HG02642 (cell line): ENCODE measurements around the gene ABHD12.
"Not testable (repeated sequence)": the region's sequence is repeated elsewhere in the genome, so short reads cannot be mapped to it uniquely, and the experiment has no call there.

Experiments used
- ATAC-seq: cut with Tn5 transposase; IDR thresholded peaks from one replicate; pipeline ENCODE4 v1.9.1; 2021; ENCODE audit warnings: mild to moderate bottlenecking; ENCODE audit not compliant: unreplicated experiment, poor library complexity

ABHD12 gene

DNA sequence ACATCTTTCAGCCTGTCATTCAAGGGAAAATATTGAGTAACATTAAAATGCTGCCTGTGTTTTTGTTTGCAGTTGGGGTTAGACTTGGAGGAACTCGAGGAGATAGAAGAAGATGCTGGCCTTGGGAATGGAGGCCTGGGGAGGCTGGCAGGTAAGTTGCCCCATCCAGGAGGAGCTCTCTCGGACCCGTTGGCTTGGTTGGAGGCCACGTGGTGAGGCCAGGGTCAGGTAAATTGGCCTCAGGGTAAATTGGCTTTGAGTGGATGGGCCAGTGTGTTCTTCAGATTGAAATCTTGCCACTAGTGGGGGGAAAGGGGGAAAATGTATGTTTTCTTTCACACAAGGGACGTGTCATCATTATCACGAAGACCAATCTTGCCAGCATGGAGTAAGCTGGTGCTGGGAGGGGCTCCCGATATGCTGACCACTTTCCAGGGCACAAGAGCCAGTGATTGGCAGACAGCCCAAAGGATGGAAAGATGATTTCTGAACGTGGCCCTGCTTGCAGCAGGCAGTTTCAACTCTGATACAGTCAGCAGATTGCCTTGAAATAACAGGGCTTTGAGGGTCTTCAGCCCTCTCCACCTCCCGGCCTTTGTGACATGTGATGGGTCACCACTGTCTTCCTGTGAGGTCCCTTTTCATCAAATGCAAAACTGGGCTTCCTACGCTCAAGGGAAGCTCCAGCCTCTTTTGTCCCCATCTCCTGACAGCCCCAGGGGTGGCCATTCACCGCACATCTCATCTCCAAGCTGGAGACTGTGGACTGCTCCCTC, 121.4 kb downstream of the ABHD12 start:
- no peak for ATAC-seq

DNA sequence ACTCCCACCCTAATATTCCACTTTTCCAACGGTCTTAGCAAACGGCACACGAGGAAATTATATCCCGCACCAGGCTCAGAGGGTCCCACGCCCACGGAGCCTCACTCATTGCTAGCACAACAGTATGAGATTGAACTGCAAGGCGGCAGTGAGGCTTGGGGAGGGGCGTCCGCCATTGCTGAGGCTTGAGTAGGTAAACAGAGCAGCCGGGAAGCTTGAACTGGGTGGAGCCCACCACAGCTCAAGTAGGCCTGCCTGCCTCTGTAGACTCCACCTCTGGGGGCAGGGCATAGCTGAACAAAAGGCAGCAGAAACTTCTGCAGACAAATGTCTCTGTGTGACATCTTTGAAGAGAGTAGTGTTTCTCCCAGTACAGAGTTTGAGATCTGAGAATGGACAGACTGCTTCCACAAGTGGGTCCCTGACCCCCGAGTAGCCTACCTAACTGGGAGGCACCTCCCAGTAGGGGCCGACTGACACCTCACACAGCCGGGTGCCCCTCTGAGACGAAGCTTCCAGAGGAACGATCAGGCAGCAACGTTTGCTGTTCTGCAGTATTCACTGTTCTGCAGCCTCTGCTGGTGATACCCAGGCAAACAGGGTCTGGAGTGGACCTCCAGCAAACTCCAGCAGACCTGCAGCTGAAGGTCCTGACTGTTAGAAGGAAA, 129.7 kb downstream of the ABHD12 start:
- not testable (repeated sequence) for ATAC-seq

DNA sequence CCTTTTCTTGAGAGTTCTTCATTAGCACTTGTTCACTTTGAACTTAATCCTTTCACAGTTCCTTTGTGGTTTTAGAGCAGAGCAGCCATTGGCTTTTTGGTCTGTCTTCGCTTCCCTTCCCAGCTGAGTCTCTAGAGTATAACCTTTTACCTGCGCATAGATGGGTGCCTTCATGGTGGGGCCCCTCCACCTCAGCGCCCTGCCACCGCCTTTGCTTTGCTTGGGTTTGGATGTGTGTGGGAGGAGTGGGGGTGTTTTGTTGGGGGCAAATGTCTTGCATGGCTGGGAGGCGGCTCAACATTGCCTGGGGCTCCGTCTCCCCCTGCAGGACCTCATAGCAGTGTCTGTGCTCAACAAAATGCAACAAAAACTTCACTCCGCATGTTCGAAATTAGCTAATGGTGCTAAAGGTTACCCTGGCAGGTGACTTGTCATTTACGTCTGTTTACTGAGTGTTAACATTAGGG, 130.8 kb downstream of the ABHD12 start:
- ATAC-seq: no peak

DNA sequence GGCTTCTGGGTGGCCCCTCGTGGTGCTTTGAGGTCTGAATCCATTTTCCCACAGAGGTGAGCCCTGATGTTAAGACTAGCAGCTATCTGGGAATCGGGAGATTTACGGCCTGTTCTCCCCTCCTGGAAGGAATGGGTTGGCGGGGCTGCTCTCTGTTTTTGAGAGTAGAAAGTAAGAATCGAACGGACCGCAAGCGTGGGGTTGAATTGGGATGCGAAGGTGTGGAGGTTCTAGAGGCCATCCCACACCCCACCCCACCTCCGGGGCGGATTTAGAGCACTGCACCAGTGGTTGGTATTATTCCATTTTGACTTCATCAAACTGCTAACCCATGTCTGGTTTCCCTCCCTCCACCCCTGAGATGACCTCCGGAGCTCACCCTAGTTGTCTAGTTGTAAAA, 131.3 kb downstream of the ABHD12 start:
- no peak for ATAC-seq

DNA sequence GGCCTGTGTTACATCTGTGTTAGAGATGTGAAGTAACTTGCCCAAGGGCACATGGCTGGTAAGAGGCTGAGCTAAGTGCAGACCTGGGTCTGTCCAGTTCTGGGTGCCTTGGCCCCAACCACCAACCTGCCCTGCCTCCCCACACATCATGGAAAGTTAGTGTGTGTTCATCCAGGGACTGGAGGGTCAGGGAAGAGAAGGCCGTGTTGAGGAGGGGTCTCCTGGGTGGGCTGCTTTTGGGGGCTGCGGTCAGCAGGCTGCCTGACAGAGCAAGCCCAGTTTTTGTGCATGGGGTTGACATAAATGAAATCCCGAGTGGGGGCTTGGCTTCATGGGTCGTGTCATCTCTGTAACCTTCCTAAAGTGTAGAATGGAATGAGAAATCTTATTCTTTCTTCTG, 131.8 kb downstream of the ABHD12 start:
- ATAC-seq: no peak

DNA sequence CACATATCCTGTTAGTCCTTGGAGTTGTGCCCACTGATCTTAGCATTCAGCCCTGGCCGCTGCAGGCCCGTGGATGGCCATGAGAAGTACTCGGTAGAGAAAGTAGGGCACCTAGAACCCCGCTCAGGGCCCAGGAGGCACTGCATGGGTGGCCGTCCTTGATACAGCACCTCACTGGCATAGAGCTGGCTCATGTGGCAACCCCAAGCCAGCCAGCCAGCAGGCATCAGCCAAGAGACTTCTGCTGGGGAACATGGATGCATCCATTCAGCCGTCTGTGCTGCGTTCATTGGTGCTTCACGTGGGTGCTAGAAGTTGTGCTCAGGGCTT, 132.2 kb downstream of the ABHD12 start:
- no peak for ATAC-seq

DNA sequence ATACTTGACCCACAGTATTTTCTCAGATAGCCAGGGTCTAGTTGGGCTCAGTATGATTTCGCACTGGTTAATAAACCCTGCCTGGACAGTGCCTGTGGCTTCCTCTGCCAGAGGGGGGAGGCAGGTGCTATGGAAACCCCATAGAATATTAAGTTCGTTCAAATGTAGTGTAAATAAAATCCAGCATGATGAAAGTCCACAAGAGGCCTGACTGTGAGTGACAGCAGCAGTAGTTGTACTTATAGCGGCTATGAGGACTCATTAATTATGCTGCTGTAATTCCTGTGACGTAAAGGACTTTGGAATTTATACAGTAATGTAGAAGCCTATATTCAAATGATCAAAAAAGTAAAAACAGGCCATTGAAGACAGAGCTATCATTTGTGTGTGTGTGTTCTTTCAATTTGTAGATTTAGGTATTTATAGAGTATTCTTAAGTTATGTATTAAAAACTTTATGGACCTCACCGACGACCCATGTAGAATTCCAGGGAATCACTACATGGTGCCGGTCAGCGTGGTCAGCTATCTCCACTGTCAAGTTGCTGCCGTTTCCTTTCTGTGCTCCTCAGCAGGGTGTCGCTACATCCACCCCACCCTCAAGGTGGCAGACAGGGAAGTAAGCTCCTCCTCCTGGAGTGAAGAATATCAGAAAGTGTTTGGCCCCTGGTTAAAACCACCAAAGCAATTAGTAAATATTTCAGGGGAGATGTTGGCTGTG, 132.7 kb downstream of the ABHD12 start:
- no peak for ATAC-seq

DNA sequence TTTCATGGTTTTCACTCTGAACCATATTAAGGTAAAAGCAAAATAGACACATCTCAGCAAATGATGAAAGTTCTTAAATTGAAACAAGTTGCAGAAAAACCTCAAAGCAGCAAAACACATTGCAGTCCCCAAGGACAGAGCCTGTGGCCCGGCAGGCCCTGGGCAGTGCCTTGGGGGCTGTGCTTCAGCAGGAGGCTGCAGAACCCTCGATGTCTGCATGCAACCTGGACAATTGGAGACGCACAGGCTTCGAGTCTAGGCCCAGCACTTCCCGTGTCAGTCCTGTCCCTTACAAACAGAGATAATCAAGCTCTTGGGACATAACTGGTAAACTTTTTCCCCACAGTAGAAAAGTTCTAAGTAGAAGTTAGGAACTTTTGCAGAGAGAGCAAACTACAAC, 133.5 kb downstream of the ABHD12 start:
- no peak for ATAC-seq

DNA sequence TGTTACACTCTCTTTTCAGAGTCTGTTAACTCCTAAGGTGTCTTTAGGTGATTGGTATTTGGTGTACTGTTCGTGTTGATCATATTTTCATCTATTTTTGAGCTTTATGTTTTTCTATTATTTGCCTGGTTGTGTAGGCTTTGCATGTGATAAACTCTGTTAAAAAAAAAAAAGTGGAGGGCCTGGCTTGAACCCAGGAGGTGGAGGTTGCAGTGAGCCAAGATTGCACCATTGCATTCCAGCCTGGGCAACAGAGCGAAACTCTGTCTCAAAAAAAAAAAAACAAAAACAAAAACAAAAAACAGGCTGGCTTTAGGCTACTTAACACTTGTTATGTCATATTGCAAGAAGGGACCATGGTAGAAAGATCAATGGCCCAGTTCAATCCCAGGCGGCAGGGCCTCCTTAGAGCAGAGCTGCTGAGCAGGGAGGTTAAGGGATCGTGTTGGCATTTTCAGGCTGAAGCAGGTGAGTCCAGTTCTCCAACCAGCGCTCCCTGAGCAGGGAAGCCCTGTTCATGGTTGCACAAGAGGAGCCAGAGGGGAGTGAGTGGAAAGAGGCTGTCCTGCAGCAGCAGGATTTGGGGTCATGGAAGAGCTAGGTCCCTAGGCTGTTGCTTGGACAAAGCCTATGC, 134.3 kb downstream of the ABHD12 start:
- ATAC-seq: no peak

DNA sequence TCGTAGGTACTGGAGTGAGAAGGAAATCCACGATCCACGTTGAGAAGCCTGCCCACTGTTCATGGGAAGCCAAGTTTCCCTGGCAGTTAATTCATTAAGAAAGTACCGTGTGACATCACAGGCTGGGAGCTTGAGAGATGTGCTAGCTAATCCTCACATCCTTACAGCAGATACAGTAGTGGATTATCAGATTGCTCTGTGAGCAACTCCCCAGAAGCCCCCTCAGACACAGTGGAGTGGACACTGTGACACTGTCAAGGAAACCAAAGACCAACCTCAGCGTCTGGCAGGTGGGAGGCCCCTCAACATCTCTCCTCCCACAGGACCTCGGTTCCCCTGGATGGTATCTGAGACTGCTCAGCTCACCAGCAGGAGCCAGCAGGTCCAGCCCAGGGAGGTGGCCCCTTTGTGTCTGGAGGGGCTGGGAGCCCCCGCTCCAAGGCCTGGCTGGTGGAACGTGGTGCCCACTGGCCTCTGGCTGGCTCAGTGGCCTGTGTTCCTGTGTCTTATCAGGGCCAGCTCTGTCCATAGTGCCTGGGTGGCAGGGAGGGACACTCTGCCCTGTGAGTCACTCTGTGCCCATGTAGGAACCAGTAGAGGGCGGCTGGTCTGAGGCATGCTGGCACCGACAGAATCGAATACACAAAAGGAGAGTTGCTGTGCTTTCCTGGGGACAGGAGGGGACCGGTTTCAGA, 135.5 kb downstream of the ABHD12 start:
- ATAC-seq: no peak

DNA sequence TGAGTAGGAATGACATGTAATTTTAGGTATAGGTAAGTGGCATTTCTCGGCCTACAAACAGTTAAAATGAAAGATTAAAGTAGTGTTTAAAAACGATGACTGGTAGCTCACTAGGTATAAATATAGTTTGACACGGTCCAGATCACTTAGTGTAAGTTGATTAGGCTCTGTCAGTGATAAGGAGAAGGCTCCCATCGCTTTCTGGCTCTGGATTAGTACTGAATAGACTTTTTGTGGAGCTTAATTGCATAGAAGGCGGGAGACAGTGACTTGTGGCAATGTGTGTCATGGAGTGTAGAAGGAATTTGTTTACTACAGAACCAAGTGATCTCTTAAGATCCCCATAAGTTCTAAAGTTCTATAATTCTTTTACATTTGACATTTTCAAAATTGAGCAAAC, 136.1 kb downstream of the ABHD12 start:
- no peak for ATAC-seq

DNA sequence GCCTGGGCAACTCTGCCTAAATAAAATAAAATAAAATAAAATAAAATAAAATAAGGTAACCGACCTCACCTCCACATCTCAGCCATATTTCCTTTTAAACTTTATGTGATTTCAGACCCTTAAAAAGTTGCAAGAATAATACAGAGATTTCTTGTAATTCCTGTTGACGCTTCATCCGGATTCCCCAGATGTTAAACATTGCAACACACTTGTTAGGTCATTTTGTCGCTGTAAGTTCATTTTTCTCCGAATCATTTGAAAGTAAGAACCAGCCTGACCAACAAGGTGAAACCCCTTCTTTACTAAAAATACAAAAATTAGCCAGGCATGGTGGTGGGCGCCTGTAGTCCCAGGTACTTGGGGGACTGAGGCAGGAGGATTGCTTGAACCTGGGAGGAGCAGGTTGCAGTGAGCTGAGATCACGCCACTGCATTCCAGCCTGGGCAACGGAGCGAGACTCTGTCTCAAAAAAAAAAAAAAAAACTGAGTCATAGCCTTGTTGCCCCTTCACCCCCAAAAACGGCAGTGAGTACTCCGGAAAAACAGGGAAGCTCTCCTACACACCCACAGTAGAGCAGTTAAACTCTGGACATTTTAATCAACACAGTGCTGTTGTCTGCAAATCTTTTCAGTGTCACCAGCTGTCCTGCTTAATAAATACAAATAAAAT, 136.9 kb downstream of the ABHD12 start:
- no peak for ATAC-seq

DNA sequence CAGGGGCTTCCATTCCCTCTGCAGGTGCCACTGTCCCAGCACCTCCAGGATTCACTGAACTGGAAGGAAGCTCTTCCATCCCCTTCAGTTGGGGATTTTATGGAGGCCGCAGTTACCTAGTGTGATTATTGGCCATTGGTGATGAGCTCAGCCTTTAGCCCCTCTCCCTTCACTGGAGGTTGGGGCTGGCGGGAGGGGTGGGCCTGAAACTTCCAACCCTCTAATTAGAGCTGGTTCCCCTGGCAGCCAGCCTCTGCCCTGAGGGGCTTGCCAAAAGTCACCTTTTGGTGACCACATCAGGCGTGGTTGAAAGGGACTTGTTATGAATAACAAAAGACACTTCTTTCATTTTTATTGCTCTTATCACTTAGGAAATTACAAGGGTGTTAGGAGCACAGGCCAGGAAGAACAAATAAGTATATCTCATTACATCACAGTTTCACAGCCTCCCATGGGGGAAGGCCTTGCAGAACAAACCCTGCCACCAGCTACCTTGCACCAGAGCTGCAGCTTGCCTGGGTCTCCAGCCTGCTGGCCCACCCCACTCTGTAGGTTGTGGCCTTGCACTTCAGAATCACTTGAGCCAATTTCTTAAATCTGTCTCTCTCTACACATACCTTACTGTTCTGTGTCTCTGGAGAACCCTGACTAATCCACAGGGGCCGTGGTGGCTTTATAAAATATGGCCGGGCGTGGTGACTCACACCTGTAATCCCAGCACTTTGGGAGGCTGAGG, 137.8 kb downstream of the ABHD12 start:
- ATAC-seq: no peak

DNA sequence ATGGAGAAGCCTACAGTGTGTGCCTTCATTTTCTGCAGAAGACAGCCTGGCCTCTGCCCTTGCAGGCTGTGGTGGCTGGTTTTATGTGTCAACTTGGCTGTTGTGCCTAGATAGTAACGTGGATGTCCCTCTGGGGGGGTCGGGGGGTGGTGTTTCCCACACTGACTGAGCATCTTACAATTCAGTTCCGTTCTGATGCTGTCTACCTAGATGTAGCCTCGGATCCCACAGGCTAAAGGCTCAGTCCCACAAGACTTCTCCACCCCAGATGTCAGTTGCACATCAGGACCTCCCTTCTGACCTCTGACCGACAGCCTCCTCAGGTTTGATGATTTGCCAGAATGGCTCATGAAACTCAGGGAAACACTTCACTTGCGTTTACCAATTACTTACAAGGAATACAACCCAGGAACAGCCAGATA, 138.4 kb downstream of the ABHD12 start:
- ATAC-seq: no peak

DNA sequence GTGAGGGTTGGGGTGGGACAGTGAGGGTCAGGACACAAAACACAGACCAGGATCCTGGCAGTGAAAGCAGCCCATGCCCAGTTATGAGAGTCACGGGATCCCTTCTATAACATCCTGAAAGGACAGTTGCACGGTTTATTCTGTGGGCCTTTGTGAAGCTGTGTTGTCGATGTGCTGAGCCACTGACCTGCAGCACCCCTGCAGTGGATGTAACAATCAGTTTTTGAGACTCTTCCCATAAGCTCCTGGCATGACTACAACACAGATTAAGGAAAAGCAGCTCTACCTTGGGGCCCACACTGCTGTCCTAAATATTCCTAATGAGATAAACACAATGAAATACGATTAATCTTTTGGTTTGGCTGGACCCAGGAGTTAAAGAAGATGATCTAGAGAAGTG, 139.1 kb downstream of the ABHD12 start:
- ATAC-seq: no peak

DNA sequence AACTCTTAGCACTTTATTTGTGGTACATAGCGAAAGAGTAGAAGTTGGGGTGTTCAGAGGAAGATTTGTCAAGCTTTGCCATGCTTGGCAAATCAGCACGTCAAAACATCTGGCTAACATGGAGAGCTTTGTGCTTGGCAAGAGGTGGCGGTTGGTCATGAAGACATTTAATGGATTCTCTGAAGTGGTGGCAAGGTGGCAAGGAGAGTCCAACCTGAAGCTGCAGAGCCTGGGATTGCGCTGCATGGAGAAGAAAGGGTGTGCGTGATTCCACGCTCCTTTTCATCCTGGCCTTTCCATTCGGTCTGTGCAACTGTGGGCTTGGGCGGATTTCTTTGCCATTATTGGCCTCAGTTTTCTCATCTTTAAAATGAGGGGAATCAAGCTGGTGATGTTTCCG, 139.6 kb downstream of the ABHD12 start:
- no peak for ATAC-seq

DNA sequence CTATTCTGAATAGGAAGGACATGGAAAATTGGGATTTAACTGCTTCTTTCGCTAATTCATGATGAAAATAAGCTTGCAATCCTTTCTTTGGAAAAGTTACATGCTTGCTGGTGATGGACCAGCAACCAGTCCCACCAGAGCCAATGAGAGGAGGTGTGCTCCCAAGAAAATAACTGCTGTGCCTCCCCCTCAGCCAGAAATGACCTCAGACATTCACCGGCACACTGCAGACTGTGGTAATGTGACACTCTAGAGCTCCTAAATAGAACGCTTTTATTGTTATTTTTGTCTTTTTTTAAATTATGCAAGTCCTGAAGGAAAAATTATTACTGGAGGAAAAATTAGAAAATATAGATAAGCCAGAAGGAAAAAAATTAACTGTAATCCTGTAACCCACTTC, 140.1 kb downstream of the ABHD12 start:
- ATAC-seq: no peak
